HG02571 (cell line): Measurements from ENCODE around the gene PIBF1.
A peak's percentile ranks its signal among the peaks of the same experiment; 100 is the strongest.
"Not testable (repeated sequence)": the region's sequence is repeated elsewhere in the genome, so short reads cannot be mapped to it uniquely, and the experiment has no call there.

ENCODE experiments used
- ATAC-seq: cut with Tn5 transposase; IDR thresholded peaks from one replicate; pipeline ENCODE4 v1.9.1; 2021; ENCODE audit warnings: mild to moderate bottlenecking, moderate library complexity; ENCODE audit not compliant: unreplicated experiment

PIBF1 gene

GRCh38 chr13:72781451-72782439 lies at the start of gene PIBF1, which contains the start of gene DIS3:
Gene PIBF1 (plus strand): TSS chr13:72782133. CDS start chr13:72783470, 1,337 bp downstream.
Gene DIS3 (minus strand): TSS chr13:72781900. CDS start chr13:72781832, 68 bp downstream.
- peak; percentile 97 for ATAC-seq

DNA sequence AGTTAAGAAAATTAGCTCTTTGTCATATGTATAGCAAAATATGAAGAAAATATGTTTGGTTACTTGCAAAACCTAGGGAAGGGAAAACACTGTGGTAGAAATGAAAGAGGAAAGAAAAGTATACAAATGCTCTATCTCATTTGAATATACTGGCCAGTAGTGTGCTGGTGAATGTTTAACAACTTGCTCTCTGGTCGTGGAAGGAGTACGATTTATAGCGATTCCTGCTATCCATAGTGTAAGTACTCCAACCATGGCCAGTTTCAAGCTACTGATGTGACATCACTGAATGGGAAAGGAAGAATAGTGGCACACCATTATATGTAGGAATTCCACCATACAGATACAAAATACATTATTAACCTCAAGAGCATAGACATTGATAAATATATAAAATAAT lies 44.9 kb upstream of the PIBF1 start:
- no peak for ATAC-seq

DNA sequence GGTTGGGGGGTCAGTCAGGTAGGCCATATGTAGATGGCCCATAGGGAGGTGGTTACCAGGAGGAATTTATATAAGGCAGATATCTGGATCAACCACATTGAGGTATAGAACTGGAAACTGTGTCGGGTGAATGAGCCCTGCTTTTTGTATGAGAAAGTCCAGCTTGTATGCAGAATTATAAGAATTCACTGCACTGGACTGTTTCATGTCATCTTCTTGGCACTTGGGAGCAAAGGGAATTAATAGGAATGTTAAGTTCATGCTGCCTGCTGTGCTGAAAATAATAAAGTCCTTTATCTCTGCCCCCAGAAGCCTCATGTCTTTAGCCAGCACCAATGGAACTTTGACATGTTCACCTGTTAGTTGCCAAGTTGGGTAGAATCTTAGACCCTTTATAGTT lies 41.9 kb upstream of the PIBF1 start:
- ATAC-seq = no peak

DNA sequence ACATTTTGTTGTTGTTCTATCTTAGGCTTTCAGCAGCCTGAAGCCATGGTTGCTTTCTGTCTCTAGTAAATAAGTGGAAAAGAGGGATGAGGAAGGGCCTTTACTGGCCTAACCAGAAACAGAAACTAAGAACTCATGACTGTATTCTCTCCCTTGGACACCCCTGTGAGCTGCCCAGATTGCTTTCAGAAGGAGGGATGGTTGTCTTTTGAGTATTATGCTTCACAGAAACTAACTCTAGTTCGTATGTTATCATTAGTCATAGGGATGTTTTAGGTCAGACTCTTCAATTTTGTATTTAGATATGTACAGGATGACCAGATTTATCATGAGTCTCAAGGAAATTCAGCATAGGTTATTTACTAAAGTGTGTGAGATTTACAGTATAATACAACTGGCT lies 36.7 kb upstream of the PIBF1 start:
- ATAC-seq = no peak

DNA sequence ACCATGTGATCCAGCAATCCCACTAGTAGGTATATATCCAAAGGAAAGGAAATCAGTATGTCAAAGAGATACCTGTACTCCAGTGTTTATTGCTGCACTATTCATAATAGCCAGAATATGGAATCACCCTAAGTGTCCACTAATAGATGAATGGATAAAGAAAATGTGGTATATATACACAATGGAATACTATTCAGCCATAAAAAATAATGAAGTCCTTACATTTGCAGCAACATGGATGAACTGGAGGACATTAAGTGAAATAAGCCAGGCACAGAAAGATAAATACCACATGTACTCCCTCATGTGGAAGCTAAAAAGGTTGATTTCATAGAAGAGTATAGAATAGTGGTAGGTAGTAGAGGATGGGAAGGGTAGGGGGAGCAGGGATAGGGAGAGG lies 30.7 kb upstream of the PIBF1 start:
- no peak for ATAC-seq

DNA sequence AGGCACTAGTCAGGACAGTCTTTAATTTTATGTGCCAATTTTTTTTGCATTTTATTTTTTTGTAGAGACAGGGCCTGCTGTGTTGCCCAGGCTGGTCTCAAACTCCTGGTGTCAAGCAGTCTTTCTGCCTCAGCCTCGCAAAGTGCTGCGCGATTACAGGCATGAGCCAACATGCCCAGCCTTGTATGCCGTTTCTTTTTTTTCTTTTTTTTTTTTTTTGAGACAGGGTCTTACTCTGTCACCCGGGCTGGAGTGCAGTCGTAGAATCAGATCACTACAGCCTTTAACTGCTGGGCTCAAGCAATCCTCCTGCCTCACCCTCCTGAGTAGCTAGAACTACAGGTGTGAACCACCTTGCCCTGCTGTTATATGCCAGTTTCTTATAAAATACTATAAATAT lies 27.8 kb upstream of the PIBF1 start:
- no peak for ATAC-seq

DNA sequence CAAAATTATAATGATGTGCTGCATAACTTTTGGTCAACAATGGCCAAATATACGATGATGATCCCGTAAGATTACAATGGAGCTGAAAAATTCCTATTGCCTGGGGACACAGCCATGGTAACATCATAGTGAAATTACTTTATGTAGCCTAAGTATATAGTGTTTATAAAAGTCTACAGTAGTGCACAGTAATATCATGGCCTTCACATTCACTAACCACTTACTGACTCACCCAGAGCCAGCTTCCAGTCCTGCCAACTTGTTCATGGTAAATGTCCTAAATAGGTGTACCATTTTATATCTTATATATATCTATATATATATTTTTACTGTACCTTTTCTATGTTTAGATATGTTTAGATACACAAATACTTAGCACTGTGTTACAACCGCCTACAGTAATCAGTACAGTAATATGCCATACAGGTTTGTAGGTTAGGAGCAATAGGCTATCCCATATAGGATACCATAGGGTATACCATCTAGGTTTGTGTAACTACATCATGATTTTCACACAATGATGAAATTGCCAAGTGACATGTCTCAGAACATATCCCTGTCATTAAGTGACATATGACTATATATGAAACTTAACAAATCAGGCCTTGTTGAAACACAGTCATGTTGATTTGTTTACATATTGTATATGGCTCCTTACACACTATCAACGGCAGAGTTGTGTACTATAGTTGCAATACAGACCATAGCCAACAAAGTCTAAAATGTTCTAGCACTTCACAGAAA lies 24.0 kb upstream of the PIBF1 start:
- ATAC-seq = no peak

GRCh38 chr13:72760189-72760588 lies 21.7 kb upstream of the PIBF1 start:
- ATAC-seq = no peak

DNA sequence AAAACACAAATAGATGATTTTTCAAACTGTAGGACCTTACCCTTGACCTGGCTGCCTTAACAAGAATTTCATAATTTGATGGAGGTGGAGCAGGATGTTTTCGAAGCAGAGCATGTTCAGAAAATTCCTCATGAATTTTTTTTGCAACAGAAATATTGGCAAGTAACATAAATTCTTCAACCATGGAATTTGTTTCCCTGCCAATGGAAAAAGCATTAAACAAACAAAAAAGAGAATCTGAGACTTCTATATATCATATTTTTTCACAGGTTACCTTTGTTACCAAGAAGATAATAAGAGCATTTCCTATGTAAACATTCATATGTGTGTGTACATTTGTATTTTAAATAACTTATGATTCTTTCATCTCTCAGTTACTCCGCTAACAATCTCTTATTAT lies 18.5 kb upstream of the PIBF1 start:
- ATAC-seq = no peak

DNA sequence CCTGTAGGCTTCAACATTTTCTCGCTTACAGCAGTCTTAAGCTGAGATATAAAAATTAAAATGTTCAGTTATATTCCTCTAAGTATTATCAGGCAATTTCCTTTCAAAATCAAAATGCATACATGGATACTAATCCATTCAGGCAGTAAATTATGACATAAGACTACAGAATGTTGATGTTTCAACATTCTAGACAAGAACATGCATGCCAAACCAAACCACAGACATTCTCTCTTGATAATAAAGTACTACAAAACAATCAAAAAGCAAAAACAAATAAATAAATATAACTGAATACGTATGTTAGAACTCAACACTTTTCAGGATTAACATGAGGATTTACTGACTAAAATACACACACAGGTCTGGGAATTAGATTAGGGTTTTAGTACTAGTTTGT lies 7.9 kb upstream of the PIBF1 start:
- ATAC-seq = no peak

- no peak for ATAC-seq
These were observed 784 bp downstream of the PIBF1 start for GRCh38 chr13:72782717-72783116.

GRCh38 chr13:72784679-72785078 lies 2.7 kb downstream of the PIBF1 start:
- not testable (repeated sequence) for ATAC-seq

- no peak for ATAC-seq
These were observed 6.9 kb downstream of the PIBF1 start for GRCh38 chr13:72788831-72789230.

DNA sequence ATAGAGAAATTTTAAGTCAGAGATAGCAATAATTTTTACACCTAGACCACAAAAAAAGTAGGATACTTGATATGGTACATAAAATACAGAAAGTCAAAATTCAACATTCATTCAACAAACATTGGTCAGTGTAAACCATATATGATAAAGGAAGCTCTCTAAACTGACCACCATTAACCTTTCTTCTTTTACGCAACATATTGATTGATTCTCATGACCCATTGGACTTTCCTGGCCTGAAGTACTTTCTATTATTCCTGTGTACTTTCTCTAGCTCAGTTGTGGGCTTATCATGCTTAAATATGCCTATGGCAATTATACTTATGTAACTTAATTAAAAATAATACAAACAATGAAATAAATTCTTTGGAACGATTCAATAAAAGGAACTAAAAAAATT lies 10.7 kb downstream of the PIBF1 start:
- ATAC-seq = no peak

DNA sequence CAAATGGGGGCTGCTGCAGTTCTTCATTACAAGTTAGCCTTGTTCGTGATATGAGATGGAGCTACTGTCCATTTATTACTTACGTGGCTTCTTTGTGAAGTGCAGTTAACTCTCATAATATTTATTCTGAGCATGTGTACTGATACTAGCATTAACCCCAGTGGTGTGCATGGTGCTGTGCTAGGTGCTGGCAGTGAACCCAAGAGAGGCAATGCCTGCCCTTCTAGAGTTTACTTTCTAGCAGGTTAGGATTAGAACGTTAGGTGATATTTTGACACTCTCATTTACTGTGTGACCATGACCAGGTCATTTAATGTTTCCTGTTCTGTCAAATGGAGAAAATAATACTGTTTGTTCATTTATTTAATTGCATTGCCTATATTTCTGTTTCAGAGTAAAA lies 16.9 kb downstream of the PIBF1 start:
- no peak for ATAC-seq

DNA sequence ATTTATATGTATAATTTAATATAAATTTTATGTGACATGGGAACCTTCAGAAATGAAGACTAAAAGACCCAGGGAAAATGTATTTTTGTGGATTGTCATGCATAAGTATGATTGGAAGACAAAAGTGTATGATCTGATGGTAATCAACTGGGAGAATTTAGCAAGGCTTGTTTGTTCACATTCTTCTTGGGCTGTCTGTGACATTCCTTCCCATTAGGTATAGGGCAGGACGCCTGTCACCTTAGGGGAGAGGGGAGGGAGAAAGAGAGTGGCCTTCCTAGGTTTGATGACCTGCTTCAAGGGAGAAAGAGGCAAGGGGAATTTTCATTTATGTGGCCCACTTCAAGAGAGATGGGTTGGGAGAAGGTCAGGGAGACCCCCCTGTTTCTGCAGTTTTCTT lies 22.4 kb downstream of the PIBF1 start:
- ATAC-seq = no peak

DNA sequence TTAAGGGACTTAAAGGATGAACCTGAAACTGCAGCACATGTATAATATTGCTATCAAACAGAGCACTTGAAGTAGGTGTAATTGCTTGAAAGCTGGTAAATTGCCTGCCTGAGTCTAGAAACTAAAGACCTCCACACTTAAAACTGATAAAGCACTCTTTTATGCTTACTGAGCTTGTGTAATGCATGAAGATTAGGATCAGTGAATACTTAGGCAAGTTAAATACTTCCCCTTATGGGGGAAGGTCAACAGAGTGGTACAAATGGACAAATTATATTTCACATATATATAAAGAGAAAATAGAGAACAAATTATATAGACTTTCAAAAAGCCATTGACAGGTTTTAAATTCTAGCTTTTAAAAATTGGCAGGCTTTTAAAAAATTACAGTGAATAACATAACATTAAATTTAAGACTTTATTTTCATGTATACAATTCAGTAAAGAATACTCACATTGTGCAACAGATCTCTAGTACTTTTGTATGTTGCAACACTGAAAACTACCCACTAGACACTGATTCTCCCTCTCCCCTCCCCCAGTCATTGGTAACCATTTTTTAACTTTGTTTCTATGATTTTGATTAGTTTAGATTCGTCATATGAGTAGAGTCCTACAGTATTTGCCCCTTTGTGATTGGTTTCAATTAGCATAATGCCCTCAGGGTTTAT lies 23.9 kb downstream of the PIBF1 start:
- ATAC-seq = no peak

DNA sequence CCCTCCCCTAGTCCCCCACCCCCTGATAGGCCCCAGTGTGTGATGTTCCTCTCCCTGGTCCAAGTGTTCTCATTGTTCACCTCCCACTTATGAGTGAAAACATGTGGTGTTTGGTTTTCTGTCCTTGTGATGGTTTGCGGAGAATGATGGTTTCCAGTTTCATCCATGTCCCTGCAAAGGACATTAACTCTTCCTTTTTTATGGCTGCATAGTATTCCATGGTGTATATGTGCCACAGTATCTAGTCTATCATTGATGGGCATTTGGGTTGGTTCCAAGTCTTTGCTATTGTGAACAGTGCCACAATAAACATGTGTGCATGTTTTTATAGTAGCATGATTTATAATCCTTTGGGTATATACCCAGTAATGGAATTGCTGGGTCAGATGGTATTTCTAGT lies 24.6 kb downstream of the PIBF1 start:
- ATAC-seq = not testable (repeated sequence)

- ATAC-seq = no peak
These were observed 27.1 kb downstream of the PIBF1 start for GRCh38 chr13:72808917-72809500.

GRCh38 chr13:72820156-72820897 lies 38.4 kb downstream of the PIBF1 start:
- ATAC-seq = no peak
